Measurements from ENCODE around the gene CUL9. TPM values are rescaled to one million over a fixed set of nuclear protein-coding genes. Genes with fewer than 3 reads are reported as not detected.

The CUL9 gene
- total and polyA plus RNA-seq, 5 experiments from 2014 or later: 6.8 to 110 (median 10.4) TPM

DNA sequence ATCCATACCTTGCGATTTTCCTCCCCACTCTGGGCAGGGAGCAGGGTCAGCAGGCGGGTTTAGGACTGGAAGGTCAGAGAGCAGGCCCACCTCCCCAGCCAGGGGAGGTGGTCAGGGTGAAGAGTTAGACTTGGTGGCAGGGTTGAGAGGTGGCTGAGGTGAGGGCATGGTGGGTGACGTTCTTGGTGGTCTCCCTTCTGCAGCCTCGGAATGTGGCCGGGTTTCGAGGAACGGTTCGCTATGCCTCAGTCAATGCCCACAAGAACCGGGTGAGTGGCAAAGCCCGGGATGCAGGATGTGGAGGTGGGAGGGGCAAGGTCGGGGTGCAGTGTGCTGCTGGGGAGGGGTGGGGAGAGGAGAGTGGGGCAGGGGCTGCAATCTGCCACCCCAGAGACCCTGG, 72.8 kb downstream of the CUL9 start:
- Mint-ChIP-seq H3K27ac (peak overlapping the region in 2 of 10 donors; percentile 31 to 60), H3K4me3 (no peak overlapping the region)
- POLR2A ChIA-PET: interaction anchor here (0.7 kb wide), 1 partner anchor 679 kb away, joined by 3 read pairs; no protein-coding TSS in a partner anchor

DNA sequence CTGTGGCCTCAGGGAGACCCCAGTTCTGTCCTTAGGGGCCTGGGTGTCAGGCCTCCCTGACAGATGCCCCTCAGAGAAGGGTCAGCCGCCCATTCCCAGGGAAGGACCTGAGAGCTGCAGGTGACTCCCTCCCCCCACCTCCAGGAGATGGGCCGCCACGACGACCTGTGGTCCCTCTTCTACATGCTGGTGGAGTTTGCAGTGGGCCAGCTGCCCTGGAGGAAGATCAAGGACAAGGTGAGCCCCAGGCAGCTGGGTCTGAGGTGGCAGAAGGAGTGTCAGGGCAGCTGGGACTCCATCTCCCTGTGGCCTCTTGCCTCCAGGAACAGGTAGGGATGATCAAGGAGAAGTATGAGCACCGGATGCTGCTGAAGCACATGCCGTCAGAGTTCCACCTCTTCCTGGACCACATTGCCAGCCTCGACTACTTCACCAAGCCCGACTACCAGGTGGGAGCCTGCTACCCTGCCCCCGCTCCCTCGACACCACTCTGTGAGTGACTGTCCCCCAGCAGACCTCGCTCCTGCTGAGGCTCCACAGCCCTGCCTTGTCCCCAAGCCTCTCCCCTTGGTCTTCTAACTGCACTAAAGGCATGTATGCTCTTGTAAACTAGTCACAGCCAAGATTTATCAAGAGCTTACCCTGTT, 73.5 kb downstream of the CUL9 start:
- H3K4me1 Mint-ChIP-seq: peaks cover 3 to 11% (median 6%) of the 10 kb centered on the region in 4 donors
- H3K9me3 Mint-ChIP-seq: no peaks in the 10 kb centered on the region
- POLR2A ChIA-PET: no interaction called here
- DNase-seq: peak in 1 of 10 donors; percentile 56
- peak overlapping the region in 1 of 10 donors; percentile 24 for H3K27ac Mint-ChIP-seq
- H3K36me3 Mint-ChIP-seq: no peaks in the 10 kb centered on the region
- H3K4me3 Mint-ChIP-seq: no peak overlapping the region
- ATAC-seq: no peak
- H3K27me3 Mint-ChIP-seq: peaks cover 13 to 81% (median 51%) of the 10 kb centered on the region in 5 donors

More for the DNA sequence above, 72.8 kb downstream of the CUL9 start:
- peaks cover 13 to 81% (median 51%) of the 10 kb centered on the region in 5 donors for H3K27me3 Mint-ChIP-seq
- H3K9me3 Mint-ChIP-seq: no peaks in the 10 kb centered on the region
- peak in 1 of 10 donors; percentile 52 for DNase-seq
- no peaks in the 10 kb centered on the region for H3K36me3 Mint-ChIP-seq
- peaks cover 3 to 11% (median 6%) of the 10 kb centered on the region in 4 donors for H3K4me1 Mint-ChIP-seq
- ATAC-seq: no peak

DNA sequence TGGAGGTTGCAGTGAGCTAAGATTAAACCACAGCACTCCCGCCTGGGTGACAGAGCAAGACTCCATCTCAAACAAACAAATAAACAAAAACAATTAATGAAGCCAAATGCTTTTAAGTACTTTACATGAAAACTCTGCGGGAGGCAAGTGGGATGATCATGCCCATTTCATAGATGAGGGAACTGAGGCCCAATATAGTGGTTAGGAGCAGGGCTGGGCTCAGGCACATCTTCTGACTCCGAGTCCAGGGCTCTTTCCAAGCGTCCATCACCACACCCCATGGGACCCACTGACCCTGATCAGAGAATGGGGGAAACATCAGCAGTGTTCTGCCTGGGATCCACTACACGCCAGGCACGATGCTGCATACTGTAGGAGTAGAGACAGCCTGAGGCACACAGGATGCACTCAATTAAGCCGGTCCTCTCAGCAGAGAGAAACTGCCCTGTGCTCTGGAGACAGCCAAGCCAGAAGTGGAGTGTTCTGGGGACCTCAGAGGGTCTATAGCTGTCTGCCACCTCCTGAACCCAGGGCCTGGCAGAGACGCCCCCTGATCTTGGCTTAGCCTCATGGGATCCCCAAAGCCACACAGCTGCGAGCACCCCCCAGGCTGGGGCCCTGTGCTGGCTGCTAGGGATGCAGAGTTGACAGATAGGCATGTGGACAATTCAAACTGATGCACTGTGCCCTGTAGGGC, 74.8 kb downstream of the CUL9 start:
- peak in 1 of 10 donors; percentile 50 for DNase-seq
- POLR2A ChIA-PET: no interaction called here

DNA sequence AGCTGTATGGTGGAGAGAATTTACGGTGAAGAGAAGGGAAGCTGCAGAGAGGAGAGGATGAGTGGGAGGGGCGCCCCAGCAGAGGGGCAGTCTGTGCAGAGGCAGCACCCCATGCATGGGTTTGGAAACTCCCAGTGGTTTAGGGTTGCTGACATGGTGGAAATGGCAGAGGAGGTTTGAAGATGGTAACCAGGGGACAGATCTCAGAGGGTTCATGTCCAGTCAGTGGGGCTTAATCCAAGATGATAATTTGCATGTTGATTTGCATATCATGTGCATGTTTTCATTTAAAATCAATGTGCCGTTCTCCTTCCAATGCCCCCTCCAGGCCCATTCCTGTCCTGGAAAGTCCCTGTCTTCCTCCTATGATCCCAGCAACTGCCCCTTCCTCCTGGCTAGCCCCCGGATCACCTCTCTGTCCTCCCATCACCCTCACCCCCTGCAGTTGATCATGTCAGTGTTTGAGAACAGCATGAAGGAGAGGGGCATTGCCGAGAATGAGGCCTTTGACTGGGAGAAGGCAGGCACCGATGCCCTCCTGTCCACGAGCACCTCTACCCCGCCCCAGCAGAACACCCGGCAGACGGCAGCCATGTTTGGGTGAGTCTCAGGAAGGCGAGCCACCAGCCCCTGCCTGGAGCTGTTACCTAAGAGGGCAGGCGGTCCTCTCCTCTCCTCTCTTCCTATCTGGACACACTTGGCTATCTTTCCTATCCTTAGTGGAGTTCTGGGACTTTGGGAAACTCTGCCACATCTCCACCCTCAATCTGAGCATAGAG, 75.6 kb downstream of the CUL9 start:
- H3K36me3 Mint-ChIP-seq: no peaks in the 10 kb centered on the region
- H3K4me3 Mint-ChIP-seq: no peak overlapping the region
- H3K27ac Mint-ChIP-seq: peak overlapping the region in 1 of 10 donors; percentile 33
- POLR2A ChIA-PET: no interaction called here
- no peak for ATAC-seq
- H3K4me1 Mint-ChIP-seq: peaks cover 0 to 3% (median 0%) of the 10 kb centered on the region in 4 donors
- DNase-seq: peak in 1 of 10 donors; percentile 27
- H3K27me3 Mint-ChIP-seq: peaks cover 11 to 60% (median 37%) of the 10 kb centered on the region in 5 donors
- H3K9me3 Mint-ChIP-seq: no peaks in the 10 kb centered on the region

More for the DNA sequence above, 74.8 kb downstream of the CUL9 start:
- ATAC-seq: no peak
- Mint-ChIP-seq H3K4me1 (peaks cover 0 to 3% (median under 1%) of the 10 kb centered on the region in 4 donors), H3K9me3 (no peaks in the 10 kb centered on the region), H3K27ac (peak overlapping the region in 1 of 10 donors; percentile 33), H3K36me3 (no peaks in the 10 kb centered on the region), H3K4me3 (no peak overlapping the region), H3K27me3 (peaks cover 11 to 68% (median 42%) of the 10 kb centered on the region in 5 donors)

DNA sequence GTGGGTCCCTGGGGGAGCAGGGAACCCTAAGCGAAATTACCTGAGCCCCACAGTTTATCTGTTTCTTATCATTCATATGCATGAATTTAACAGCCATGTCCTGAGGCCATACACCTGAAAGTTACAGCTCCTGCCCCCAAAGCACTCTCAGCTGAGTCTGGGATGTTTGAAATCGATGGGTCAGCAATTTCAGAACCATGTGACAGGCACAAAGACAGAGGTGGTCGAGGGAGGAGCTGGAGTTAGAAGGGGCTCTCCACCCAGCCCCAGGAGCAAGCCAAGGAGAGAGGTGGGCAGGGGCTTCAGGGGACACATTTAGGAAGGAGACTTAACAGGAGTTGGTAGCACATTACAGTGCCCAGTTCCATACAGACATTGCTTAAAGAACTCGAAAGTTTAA, 76.2 kb downstream of the CUL9 start:
- Mint-ChIP-seq H3K36me3 (no peaks in the 10 kb centered on the region), H3K4me1 (no peaks in the 10 kb centered on the region), H3K9me3 (no peaks in the 10 kb centered on the region), H3K27ac (no peak overlapping the region), H3K4me3 (no peak overlapping the region), H3K27me3 (peaks cover 9 to 54% (median 31%) of the 10 kb centered on the region in 5 donors)
- ATAC-seq: no peak
- POLR2A ChIA-PET: no interaction called here
- DNase-seq: peak in 1 of 10 donors; percentile 15

DNA sequence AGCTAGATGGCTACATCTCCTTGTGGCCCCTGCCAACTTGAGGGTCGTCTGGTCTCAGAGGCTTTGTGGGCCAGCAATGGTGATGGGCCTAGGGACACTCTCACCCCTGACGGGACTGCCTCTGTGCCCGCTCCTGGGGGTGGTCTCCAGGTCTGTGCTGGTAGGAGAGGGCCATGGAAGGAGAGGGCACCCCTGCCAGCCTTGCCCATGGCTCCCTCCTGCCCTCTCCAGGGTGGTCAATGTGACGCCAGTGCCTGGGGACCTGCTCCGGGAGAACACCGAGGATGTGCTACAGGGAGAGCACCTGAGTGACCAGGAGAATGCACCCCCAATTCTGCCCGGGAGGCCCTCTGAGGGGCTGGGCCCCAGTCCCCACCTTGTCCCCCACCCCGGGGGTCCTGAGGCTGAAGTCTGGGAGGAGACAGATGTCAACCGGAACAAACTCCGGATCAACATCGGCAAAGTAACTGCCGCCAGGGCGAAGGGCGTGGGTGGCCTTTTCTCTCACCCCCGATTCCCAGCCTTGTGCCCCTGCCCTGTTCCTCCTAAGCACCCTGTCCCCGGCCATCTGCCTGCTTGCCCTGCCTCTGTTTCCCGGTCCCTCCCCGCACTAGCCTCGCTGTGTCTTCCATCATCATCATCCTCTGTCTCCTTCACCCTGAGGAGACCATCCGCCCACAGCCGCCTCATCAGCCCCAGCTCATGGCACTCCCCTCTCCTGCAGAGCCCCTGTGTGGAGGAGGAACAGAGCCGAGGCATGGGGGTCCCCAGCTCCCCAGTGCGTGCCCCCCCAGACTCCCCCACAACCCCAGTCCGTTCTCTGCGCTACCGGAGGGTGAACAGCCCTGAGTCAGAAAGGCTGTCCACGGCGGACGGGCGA, 77.1 kb downstream of the CUL9 start:
- DNase-seq (no peak), ATAC-seq (no peak)
- no peaks in the 10 kb centered on the region for H3K9me3 Mint-ChIP-seq
- H3K4me3 Mint-ChIP-seq: no peak overlapping the region
- POLR2A ChIA-PET: interaction anchor here (1.2 kb wide), 1 partner anchor 123 kb away, joined by 5 read pairs; no protein-coding TSS in a partner anchor
- H3K4me1 Mint-ChIP-seq: peaks cover 0 to 6% (median 4%) of the 10 kb centered on the region in 4 donors
- no peak overlapping the region for H3K27ac Mint-ChIP-seq
- no peaks in the 10 kb centered on the region for H3K36me3 Mint-ChIP-seq
- H3K27me3 Mint-ChIP-seq: peaks cover 8 to 45% (median 29%) of the 10 kb centered on the region in 5 donors

DNA sequence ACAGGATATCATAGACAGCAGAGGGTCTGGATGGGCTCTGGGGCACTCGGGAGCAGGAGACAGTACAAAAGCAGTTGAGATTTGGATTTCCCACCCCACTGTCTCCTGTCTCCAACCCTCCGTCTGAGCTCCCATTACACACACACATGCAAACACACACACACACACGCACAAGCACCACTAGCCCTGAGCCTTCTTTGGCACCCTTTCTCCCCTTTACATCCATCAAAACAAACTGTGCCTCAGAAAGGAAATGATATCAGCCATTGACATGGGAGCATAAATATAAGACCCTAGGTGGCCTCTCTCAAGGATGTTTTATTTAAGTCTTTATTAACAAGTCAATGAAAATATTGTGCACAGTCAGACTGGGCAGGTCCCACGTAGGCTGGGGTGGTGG, 78.8 kb downstream of the CUL9 start:
- peak overlapping the region in 2 of 10 donors; percentile 56 to 61 for H3K27ac Mint-ChIP-seq
- H3K9me3 Mint-ChIP-seq: no peaks in the 10 kb centered on the region
- no peak for ATAC-seq
- peaks cover 0 to 6% (median 4%) of the 10 kb centered on the region in 4 donors for H3K4me1 Mint-ChIP-seq
- POLR2A ChIA-PET: no interaction called here
- H3K27me3 Mint-ChIP-seq: peaks cover 7 to 33% (median 20%) of the 10 kb centered on the region in 5 donors
- H3K4me3 Mint-ChIP-seq: no peak overlapping the region
- no peak for DNase-seq
- H3K36me3 Mint-ChIP-seq: no peaks in the 10 kb centered on the region

DNA sequence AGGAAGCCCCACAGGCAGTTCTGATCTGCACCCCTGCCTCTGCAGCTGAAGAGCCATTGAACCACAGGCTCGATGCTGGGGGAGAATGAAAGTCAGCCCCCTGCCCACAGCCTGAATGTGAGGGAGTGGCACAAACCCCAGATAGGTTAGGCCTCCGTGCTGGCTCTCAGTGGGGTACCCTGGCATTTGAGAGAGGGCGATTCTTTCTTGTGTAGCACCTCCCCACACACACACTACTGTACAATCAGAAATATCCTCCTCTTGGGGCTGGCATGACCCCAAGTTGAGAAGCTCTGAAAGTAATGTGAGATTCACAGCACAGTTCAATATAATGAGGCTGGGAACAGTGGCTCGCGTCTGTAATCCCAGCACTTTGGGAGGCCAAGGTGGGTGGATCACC, 79.2 kb downstream of the CUL9 start:
- no peaks in the 10 kb centered on the region for H3K36me3 Mint-ChIP-seq
- H3K27ac Mint-ChIP-seq: no peak overlapping the region
- no peak overlapping the region for H3K4me3 Mint-ChIP-seq
- POLR2A ChIA-PET: interaction anchor here (0.6 kb wide), 1 partner anchor 197 kb away, joined by 5 read pairs; no protein-coding TSS in a partner anchor
- peaks cover 6 to 29% (median 19%) of the 10 kb centered on the region in 5 donors for H3K27me3 Mint-ChIP-seq
- DNase-seq: no peak
- peaks cover 0 to 6% (median 4%) of the 10 kb centered on the region in 4 donors for H3K4me1 Mint-ChIP-seq
- no peak for ATAC-seq
- no peaks in the 10 kb centered on the region for H3K9me3 Mint-ChIP-seq

DNA sequence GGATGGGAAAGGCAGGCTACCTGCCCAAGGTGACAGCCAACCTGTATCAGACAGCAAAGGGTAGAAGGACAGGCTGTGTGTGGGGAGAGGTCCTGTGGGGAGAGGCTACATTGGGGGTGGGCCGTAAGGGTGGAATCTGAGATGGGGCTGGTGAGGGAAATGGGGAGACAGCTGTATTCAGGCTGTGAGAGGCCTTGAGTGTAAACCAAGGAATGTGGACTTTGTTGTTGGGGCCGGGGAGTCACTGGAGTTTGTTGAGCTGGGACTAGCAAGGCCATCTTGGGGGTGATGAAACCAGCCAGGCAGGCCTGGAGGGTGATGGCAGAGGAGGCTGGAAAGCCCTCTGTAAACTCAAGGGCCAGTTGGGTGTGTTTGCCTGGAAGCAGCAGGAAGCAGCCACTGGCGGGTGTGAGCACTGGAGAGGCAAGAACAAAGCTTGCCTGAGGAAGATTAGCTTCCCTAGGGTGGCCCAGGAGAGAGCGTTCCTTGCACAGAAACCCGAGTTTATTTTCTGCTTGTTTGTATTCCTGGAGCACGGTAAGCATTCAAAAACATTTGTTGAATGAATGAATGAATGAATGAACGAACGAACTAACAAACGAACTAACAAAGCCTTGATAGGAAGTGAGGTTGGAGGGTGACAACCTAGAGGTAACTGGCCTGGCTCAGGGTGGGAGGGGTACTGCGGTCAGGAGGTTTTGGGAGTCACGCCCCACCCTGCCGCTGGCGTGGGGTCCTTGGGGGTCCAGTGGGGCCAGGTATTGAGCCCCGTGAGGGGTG, 80.2 kb downstream of the CUL9 start:
- POLR2A ChIA-PET: interaction anchor here (0.6 kb wide), 1 partner anchor 179 kb away, joined by 3 read pairs; no protein-coding TSS in a partner anchor
- peak overlapping the region in 1 of 10 donors; percentile 52 for H3K27ac Mint-ChIP-seq
- ATAC-seq (no peak), DNase-seq (no peak)
- H3K36me3 Mint-ChIP-seq: no peaks in the 10 kb centered on the region
- no peaks in the 10 kb centered on the region for H3K9me3 Mint-ChIP-seq
- H3K4me1 Mint-ChIP-seq: peaks cover 0 to 6% (median 4%) of the 10 kb centered on the region in 4 donors
- no peak overlapping the region for H3K4me3 Mint-ChIP-seq
- peaks cover 4 to 23% (median 13%) of the 10 kb centered on the region in 5 donors for H3K27me3 Mint-ChIP-seq

DNA sequence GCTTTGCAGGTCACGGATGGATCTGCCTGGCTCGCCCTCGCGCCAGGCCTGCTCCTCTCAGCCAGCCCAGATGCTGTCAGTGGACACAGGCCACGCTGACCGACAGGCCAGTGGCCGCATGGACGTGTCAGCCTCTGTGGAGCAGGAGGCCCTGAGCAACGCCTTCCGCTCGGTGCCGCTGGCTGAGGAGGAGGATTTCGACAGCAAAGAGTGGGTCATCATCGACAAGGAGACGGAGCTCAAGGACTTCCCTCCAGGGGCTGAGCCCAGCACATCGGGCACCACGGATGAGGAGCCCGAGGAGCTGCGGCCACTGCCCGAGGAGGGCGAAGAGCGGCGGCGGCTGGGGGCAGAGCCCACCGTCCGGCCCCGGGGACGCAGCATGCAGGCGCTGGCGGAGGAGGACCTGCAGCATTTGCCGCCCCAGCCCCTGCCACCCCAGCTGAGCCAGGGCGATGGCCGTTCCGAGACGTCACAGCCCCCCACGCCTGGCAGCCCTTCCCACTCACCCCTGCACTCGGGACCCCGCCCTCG, 80.9 kb downstream of the CUL9 start:
- no peak overlapping the region for H3K4me3 Mint-ChIP-seq
- peaks cover 0 to 6% (median 4%) of the 10 kb centered on the region in 4 donors for H3K4me1 Mint-ChIP-seq
- no peaks in the 10 kb centered on the region for H3K9me3 Mint-ChIP-seq
- H3K36me3 Mint-ChIP-seq: no peaks in the 10 kb centered on the region
- POLR2A ChIA-PET: no interaction called here
- no peak for ATAC-seq
- no peak for DNase-seq
- peak overlapping the region in 1 of 10 donors; percentile 6 for H3K27ac Mint-ChIP-seq
- peaks cover 3 to 17% (median 7%) of the 10 kb centered on the region in 5 donors for H3K27me3 Mint-ChIP-seq

All from naive thymus-derived CD8-positive, alpha-beta T cell (primary cell).